ENCODE results near the gene AIFM1.
A peak's percentile ranks its signal among the peaks of the same experiment; 100 is the strongest.

The AIFM1 gene

DNA sequence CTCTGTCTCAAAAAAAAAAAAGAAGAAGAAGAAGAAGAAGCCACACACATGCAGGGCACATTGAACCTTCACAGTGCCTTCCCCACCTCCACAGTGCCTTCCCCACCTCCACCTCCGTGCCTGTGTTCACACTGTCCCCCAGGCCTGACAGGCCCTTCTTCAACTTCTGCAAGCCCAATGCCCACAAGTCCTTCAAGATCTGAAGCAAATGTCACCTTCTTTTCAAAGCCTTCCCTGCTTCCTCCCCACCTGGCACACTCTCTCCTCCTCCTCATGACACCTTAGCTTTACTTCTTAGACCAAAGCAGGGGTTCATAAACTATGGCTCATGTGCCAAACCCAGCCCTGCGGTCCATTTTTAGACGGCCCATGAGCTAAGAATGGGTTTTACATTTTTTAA lies 75.3 kb downstream of the AIFM1 start:
- DNase-seq, result no peak

DNA sequence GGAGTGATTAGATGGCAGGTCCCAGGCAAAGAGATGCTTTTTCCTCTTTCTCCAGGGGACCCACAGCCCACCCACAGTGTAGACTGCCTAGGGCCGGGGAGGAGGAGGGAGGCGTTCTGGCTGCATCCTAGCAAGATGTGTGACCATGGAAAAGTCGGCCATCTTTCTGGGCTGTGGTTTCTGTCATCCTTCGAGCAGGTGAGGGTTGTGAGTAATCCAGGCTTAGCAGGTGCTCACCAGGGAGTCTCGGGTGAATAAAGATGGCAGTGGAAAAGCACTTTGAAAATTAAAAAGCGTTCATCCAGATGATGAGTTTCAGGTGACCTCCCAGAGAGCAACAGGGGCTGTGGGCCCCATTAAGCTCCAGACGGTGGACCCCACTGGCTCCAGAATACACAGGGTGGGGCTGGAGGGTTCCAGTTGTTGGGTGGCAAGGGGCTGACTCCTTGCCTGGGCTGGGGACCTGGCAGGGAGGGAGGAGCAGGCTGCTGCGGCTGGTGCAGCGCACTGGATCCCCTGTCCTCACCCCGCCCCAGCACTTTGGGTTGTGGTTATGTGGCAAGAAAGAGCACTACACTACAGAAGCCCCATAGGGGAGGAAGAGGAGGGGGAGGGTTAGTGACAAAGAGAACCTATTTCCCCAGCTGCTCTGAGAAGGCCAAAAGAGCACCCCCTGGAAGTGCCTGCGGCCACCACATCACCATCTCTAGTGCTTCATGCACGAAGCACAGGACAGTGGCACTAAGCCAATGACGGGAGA lies 79.0 kb downstream of the AIFM1 start:
- DNase-seq, result peak; percentile 73

DNA sequence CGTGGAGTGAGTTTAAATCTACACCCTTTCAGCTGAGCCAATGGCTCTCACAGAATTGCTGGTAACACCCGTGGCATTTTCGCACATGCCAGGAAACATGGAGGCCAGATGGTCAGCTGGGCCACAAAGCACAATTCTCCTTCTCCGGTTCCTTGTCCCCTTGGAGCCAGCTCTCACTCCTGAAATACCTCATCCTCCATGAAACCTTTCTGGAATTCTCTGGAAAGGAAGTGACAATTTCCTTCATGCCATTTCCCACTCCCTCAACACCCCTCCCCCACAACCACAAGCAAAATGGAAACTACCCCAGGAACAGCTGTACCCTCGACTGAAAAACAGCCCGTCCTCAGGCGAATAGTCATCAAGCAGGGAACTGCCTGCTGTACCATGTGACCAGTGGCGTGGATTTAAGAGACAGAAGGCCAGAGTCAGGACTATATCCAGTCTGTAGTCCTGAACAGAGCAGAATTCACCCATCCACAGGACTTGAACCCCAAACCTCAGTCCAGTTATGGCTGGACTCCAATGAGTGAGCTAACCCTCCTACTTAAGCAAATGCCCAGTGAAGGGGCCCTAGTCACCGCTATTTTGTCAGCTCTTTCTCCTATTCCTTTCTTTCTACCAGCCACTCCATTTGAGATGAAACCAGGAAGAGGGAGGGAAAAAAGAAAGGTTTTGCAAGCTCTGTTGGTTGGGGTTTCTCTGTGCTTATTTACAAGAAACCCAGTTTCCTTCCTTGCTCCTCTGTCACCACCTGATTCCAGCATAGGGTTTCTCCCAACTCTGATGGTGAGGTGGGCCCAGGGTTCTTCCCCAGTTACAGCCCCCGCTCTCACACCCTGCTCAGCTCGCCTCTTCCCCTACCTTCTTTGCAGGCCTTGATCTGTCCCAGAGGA lies 79.8 kb downstream of the AIFM1 start:
- no peak for DNase-seq

DNA sequence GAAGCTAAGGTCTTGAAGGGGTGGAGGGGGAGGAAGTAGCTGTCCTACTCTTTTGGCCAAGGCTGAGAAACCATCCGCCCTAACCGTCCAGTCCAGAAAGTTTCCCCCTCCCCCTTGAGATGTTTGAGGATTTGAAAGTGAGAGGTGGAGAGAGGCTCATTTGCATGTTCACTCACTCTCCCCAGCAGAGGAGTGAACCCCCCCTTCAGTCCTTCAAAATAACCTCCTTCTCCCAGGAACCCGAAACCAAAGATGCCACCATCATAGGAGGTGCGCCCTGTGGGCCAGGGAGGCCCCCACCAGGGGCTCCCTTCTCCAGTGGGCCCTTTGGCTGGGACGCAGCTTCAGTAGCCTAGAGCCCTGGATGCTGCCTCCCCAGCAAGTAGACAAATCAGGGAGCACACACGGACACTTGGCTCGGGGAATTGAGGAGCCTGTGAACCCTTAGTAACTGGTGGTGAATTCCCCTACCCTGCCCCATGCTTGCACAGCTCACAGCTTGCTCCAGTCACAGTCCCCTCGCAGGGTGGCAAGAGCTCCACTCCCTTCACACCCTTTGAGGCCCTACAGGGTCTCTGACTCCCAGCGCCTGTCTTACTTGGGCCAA lies 80.9 kb downstream of the AIFM1 start:
- DNase-seq, result no peak

DNA sequence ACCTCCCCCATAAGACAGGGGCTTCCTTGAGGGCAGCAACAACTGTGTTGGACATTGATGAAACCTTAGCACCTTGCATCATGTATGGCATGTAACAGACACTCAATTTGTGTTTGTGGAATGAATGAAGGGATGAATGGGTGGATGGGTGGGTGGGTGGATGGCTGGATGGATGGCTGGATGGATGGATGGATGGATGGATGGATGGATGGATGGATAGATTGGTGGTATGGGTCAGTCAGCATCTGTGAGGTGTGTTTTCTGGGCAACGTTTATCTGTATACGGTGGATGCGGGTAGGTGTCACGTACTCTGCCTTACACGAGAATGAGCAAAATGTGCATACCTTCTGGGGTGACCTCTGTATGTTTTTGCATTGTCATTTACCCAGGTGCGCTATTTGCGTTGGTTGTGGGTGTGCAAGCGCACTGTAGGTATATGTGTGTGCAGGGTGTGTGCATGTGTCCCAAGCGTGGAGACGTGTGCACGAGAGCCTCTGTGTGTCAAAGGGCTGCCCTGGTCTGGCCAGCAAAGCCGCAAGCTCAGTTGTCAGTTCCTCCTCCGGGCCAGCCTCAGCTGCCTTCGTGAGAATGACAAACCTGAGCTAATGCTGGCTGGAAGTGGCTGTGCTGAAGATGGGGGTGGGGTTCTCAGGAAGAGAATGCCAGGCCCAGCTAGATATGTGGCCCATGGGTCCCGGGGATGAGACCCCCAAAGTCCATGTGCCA lies 81.8 kb downstream of the AIFM1 start:
- no peak for DNase-seq

DNA sequence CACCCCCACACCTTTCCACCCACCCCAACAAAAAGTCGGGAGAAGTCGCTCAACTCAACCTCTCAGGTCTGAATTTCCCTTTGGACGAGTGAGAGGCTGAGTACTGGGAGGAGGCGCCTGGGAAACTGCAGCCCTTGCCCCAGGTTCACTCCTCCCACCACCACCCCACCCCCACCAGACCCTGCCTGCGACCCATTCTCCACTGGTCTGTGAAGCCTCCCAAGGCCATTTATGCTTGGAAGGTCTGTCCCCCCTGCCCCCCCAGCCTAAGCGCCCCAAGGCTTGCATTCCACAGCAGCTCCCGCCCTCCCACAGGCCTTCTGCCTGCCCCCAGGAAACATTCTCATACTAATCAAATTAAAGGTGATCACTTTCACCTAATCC lies 82.5 kb downstream of the AIFM1 start:
- no peak for DNase-seq

DNA sequence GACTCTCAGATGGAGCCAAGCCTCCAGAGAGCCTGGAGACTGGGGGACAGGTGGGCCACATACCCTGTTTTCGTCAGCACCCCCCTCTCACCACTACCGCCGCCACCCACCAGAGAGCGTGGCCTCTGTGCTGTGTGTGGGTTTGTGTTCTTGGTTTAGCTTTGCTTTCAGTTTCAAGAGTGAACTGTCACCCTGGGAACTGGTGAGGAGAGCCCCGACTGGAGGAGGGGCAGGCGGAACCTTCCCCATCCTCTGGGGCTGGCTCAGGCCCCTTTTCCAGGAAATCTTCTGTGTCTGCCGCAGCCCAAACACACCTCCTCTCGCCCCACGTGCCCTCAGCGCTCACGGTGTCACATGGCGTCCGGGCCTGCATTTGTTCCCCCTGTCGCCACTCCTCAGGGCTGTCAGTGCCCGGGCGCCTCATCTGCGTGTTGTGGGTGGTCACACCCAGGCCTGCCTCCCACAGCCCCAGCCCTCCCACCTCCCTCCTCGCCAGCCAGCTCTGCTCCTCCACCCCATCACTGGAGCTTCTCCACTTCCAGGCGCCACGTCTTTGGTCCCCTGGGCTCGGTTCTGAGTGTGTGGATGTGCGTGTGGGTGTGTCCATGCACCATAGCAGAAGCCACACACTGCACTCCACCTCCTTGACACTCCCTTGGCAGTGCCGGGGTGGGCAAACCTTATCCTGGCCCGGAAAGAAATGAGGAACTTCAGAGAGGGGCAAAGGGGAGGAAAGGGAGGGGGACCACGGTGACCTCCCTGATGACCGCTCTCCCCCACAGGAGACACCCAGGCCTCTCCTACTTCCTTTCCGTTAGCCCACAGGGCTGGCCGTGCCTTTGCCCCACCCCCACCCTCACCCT lies 83.2 kb downstream of the AIFM1 start:
- peak; percentile 82 for DNase-seq

DNA sequence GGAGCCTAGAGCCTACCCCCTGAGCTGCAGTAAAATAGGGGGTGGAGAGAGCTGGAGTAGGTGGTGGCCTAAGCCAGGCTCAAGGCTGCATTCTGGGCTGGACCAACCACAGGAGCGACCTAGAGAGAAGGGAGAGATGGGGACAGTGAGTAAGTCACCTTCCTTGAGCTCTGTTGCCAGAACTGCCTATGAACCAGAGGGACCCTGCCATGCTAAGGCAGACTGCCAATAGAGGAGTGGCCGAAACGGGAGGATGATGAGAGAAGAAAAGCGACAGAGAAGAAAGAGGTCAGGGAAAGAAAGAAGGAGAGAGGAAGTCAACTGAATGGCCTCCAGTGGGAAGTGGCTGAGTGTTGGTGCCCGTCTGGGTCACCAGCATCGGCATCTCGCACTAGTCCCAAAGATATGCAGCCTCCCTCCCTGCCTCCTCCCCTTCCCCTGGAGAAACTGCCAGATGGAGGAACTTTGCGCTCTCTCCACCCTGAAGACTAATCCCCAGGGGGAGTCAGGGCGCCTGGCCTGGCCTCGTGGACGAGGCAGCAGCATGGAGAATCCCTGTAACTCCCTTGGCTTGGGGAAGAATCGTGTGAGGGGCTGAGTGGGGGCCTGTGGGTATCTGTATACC lies 84.1 kb downstream of the AIFM1 start:
- no peak for DNase-seq

DNA sequence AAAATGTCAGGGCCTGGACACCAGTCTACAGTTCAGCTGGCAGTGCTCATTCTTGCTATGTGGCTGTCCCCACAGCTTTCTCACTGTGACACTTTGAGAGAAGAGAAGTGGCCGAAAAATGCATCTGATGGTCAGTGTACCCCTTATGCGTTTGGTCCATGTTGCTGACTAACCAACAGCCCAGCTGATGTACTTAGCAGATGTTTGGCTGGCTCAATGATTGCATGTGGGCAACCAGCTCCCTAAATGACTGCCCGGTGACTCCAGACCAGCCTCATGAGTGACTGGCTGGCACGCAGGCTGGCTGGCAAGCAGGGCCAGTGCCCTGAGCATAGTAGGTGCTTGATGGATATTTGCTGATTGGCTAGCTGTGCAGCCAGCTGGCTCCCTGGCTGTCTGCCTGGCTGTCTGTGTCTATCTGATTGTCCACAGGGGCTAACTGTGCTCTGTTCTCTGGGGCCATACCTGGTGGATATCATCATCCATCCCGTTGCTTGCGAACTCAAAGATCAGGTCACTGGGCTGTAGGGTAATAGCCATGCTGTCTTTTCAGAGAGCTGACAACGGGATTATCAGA lies 84.8 kb downstream of the AIFM1 start:
- DNase-seq, result no peak

DNA sequence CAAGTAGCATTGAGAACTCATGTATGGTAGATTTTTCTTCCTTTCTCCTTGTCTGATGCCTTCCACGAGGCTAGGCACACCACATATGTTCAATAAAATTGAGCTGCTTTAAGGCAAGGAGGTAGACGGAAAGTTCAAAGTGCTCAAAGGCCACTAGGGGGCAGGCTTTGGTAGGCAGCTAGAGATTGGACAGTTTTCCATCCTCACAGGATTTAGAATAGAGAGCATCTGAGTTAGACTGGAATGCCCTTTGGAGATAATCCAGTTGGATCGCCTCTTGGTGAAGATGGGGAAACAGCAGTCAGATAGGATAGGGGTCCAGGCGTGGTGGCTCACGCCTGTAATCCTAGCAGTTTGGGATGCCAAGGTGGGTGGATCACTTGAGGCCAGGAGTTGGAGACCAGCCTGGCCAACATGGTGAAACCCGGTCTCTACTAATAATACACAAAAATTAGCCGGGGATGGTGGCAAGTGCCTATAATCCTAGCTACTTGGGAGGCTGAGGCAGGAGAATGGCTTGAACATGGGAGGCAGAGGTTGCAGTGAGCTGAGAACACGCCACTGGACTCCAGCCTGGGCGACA lies 85.7 kb downstream of the AIFM1 start:
- peak; percentile 63 for DNase-seq
